ENCODE results near the gene SDHAF3.
"Not testable (repeated sequence)": the region's sequence is repeated elsewhere in the genome, so short reads cannot be mapped to it uniquely, and the experiment has no call there.

- TF ChIP-seq CTCF, POLR2AphosphoS5, POLR2A (IDR thresholded peaks at IDR 0.05): not testable (repeated sequence)
Measured at GRCh38 chr7:97196174-97196573, 78.7 kb downstream of the SDHAF3 start.
